Panc1 (cell line): ENCODE measurements around the gene CNTROB. TPM values are rescaled to one million over a fixed set of nuclear protein-coding genes. Genes with fewer than 3 reads are reported as not detected.

Experiments used
- ATAC-seq: fragments of 200-7000 bp; cut with Tn5 transposase; 2 replicates; pipeline ENCODE4 v1.9.1; 2020; ENCODE audit warnings: mild to moderate bottlenecking, moderate library complexity
- BruUV-seq: library from RNA; stranded (reverse); fragments of 400-500 nt; replicated peaks from 2 replicates; lab custom pipeline; 2021; lab: Mats Ljungman, UMichigan
- CTCF ChIA-PET: fragments of 300-600 bp; sonication (Branson Sonifier 250); formaldehyde crosslinking; loops from one replicate; lab custom pipeline; 2022; ENCODE audit warnings: antibody characterized with exemption; lab: Charles Lee
- POLR2A ChIA-PET: fragments of 300-600 bp; sonication (Branson Sonifier 250); formaldehyde crosslinking; loops from one replicate; lab custom pipeline; 2022; ENCODE audit warnings: antibody characterized with exemption; lab: Charles Lee
- DNase-seq: peaks from one replicate; pipeline ENCODE4 v3.0.0-alpha.2; 2010; ENCODE audit warnings: low read depth, low spot score
- H3K27ac ChIP-seq: 2 replicates; pipeline ENCODE4 v1.5.1; 2011; ENCODE audit warnings: mild to moderate bottlenecking, low read length, inconsistent platforms
- H3K27me3 ChIP-seq: fragments of 200-500 bp; sonication (Bioruptor generic); 2 replicates; pipeline ENCODE4 v1.6.0; 2014; ENCODE audit warnings: low read length, inconsistent platforms; ENCODE audit not compliant: control insufficient read depth, insufficient read depth
- H3K36me3 ChIP-seq: fragments of 200-500 bp; sonication (Bioruptor generic); 2 replicates; pipeline ENCODE4 v1.5.1; 2014; ENCODE audit warnings: inconsistent platforms, mild to moderate bottlenecking, low read length, moderate library complexity; ENCODE audit not compliant: control insufficient read depth, insufficient read depth
- H3K4me1 ChIP-seq: 2 replicates; pipeline ENCODE4 v1.5.1; 2011; ENCODE audit warnings: inconsistent platforms, mild to moderate bottlenecking, low read length, moderate library complexity; ENCODE audit not compliant: control insufficient read depth, insufficient read depth
- H3K4me3 ChIP-seq, 2 experiments: 2 replicates each; pipeline ENCODE4 v1.5.1; 2011 to 2012; ENCODE audit warnings: low read depth in 2 of 2, low read length in 2 of 2, mild to moderate bottlenecking in 2 of 2, inconsistent platforms in 1 of 2, moderate library complexity in 1 of 2
- H3K9me3 ChIP-seq: fragments of 200-500 bp; sonication (Bioruptor generic); 2 replicates; pipeline ENCODE4 v1.5.1; 2014; ENCODE audit warnings: low read depth, mild to moderate bottlenecking, inconsistent platforms, low read length, moderate library complexity; ENCODE audit not compliant: control insufficient read depth, insufficient read depth
- POLR2AphosphoS5 ChIP-seq: IDR thresholded peaks from 2 replicates; pipeline ENCODE4 v1.6.1; 2012; ENCODE audit warnings: mild to moderate bottlenecking, low read depth, low read length, moderate library complexity
- SIN3A ChIP-seq: IDR thresholded peaks from 2 replicates; pipeline ENCODE4 v1.6.1; 2012; ENCODE audit warnings: low read depth, mild to moderate bottlenecking, low read length, moderate library complexity, borderline replicate concordance; ENCODE audit not compliant: insufficient read depth
- TCF7L2 ChIP-seq: IDR thresholded peaks from 2 replicates; pipeline ENCODE4 v1.6.1; 2011; ENCODE audit warnings: mild to moderate bottlenecking, low read depth, low read length, inconsistent platforms
- in situ Hi-C: cut with HindIII; loops from 2 replicates; pipeline ENCODE4 v1.10.0; 2016; ENCODE audit warnings: low sequenced_read_pairs, low pct_unique_long_range_greater_than_20kb
- intact Hi-C: fragments of 100-400 bp; cut with micrococcal nuclease; formaldehyde crosslinking; loops from one replicate; pipeline ENCODE4 v1.10.0; 2022; ENCODE audit not compliant: unreplicated experiment
- total RNA-seq: library from RNA; stranded (reverse); gene quantifications from one replicate; pipeline ENCODE4 v1.2.1, GENCODE V29; 2021; ENCODE audit not compliant: unreplicated experiment
- TF ChIP-seq, protein P1 (sequence below): fragments of 450-650 bp; IDR thresholded peaks from 2 replicates; pipeline ENCODE4 v1.5.1; 2017; ENCODE audit warnings: mild to moderate bottlenecking
- TF ChIP-seq, protein P2 (sequence below), 2 experiments: IDR thresholded peaks; 2 replicates each; pipeline ENCODE4 v1.6.1; 2011 to 2012; ENCODE audit warnings: low read depth in 2 of 2, control low read depth in 1 of 2, low read length in 1 of 2, mild to moderate bottlenecking in 1 of 2, moderate library complexity in 1 of 2; ENCODE audit not compliant: insufficient read depth in 1 of 2

CNTROB gene
- total RNA-seq, 1 experiment from 2014 or later = 60.5 TPM

DNA sequence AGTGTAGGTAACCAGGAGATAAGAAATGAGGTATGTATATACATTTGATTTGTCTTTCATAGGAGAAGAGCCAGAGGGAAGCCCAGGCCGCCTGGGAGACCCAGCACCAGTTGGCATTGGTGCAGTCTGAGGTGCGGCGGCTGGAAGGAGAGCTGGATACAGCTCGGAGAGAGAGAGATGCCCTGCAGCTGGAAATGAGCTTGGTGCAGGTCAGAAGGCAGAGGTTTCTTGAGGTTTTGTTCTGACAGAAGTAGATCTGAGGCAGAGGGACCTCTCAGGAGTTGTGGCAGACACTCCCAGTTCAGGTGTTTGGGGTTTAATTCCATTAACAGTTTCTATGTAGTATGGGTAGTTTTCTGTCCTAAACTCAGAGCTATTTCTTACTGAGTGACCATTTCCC lies 8.0 kb downstream of the CNTROB start:
- Histone ChIP-seq H3K4me3 (no peak overlapping the region), H3K27ac (no peak overlapping the region), H3K27me3 (no peaks in the 10 kb centered on the region), H3K36me3 (peaks cover 17% of the 10 kb centered on the region), H3K4me1 (no peaks in the 10 kb centered on the region), H3K9me3 (no peaks in the 10 kb centered on the region)
- TF ChIP-seq, protein P1, sequence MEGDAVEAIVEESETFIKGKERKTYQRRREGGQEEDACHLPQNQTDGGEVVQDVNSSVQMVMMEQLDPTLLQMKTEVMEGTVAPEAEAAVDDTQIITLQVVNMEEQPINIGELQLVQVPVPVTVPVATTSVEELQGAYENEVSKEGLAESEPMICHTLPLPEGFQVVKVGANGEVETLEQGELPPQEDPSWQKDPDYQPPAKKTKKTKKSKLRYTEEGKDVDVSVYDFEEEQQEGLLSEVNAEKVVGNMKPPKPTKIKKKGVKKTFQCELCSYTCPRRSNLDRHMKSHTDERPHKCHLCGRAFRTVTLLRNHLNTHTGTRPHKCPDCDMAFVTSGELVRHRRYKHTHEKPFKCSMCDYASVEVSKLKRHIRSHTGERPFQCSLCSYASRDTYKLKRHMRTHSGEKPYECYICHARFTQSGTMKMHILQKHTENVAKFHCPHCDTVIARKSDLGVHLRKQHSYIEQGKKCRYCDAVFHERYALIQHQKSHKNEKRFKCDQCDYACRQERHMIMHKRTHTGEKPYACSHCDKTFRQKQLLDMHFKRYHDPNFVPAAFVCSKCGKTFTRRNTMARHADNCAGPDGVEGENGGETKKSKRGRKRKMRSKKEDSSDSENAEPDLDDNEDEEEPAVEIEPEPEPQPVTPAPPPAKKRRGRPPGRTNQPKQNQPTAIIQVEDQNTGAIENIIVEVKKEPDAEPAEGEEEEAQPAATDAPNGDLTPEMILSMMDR = no peak
- no peak for TF ChIP-seq TCF7L2
- TF ChIP-seq SIN3A = no peak
- TF ChIP-seq, protein P2, sequence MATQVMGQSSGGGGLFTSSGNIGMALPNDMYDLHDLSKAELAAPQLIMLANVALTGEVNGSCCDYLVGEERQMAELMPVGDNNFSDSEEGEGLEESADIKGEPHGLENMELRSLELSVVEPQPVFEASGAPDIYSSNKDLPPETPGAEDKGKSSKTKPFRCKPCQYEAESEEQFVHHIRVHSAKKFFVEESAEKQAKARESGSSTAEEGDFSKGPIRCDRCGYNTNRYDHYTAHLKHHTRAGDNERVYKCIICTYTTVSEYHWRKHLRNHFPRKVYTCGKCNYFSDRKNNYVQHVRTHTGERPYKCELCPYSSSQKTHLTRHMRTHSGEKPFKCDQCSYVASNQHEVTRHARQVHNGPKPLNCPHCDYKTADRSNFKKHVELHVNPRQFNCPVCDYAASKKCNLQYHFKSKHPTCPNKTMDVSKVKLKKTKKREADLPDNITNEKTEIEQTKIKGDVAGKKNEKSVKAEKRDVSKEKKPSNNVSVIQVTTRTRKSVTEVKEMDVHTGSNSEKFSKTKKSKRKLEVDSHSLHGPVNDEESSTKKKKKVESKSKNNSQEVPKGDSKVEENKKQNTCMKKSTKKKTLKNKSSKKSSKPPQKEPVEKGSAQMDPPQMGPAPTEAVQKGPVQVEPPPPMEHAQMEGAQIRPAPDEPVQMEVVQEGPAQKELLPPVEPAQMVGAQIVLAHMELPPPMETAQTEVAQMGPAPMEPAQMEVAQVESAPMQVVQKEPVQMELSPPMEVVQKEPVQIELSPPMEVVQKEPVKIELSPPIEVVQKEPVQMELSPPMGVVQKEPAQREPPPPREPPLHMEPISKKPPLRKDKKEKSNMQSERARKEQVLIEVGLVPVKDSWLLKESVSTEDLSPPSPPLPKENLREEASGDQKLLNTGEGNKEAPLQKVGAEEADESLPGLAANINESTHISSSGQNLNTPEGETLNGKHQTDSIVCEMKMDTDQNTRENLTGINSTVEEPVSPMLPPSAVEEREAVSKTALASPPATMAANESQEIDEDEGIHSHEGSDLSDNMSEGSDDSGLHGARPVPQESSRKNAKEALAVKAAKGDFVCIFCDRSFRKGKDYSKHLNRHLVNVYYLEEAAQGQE (IDR thresholded peaks at IDR 0.05; ENCODE audit: insufficient read depth in 1 of 2, low read depth in 2 of 2, low read length in 1 of 2) = no peak
- no peak for TF ChIP-seq POLR2AphosphoS5
- POLR2A ChIA-PET = interaction anchor here (0.5 kb wide), 1 partner anchor 146 kb away, joined by 9 read pairs; no protein-coding TSS in a partner anchor
- CTCF ChIA-PET = no interaction called here
- no TSS peak for BruUV-seq
- no peak for DNase-seq
- intact Hi-C loops (no loop called here), in situ Hi-C loops (no loop called here)
- no peak for ATAC-seq

DNA sequence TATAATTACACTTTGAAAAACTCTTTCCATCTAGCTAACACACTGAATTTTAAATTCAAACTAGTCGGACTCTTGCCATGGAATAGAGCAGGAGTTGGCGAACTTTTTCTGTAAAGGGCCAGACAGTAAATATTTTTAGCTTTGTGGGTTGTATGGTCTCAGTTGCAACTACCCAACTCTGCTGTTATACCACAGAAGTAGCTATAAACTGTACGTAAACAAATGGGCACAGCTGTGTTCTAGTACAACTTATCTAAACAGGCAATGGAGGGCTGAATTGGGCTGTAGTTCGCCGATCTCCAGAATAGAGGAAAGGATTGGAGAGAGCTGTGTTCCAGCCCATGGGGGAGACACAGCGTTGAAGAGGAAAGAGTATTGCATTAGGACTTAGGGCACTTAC lies 8.7 kb downstream of the CNTROB start:
- ATAC-seq (no peak), DNase-seq (no peak)
- Histone ChIP-seq H3K27ac (no peak overlapping the region), H3K36me3 (peaks cover 17% of the 10 kb centered on the region), H3K4me1 (no peaks in the 10 kb centered on the region), H3K9me3 (no peaks in the 10 kb centered on the region), H3K27me3 (no peaks in the 10 kb centered on the region), H3K4me3 (no peak overlapping the region)
- TF ChIP-seq, protein P1 = no peak
- no peak for TF ChIP-seq POLR2AphosphoS5
- TF ChIP-seq, protein P2 (IDR thresholded peaks at IDR 0.05; ENCODE audit: insufficient read depth in 1 of 2, low read depth in 2 of 2, low read length in 1 of 2) = no peak
- no peak for TF ChIP-seq TCF7L2
- TF ChIP-seq SIN3A = no peak
- CTCF ChIA-PET = interaction anchor here (0.7 kb wide), 1 partner anchor 360 kb away, joined by 3 read pairs; no protein-coding TSS in a partner anchor
- BruUV-seq = TSS peak; percentile 34
- POLR2A ChIA-PET = no interaction called here
- in situ Hi-C loops = no loop called here
- intact Hi-C loops = no loop called here
